GM18867 (cell line): ENCODE measurements around the gene UBA6.
"Not testable (repeated sequence)": the region's sequence is repeated elsewhere in the genome, so short reads cannot be mapped to it uniquely, and the experiment has no call there.

Experiments
- ATAC-seq: cut with Tn5 transposase; IDR thresholded peaks from one replicate; pipeline ENCODE4 v1.9.1; 2021; ENCODE audit warnings: mild to moderate bottlenecking, moderate library complexity; ENCODE audit not compliant: unreplicated experiment

The UBA6 gene

GRCh38 chr4:67674098-67674497 is 26.9 kb downstream of the UBA6 start:
- ATAC-seq = no peak

- ATAC-seq = no peak
Measured at GRCh38 chr4:67668315-67668714, 32.6 kb downstream of the UBA6 start.

GRCh38 chr4:67660418-67660817 is 40.5 kb downstream of the UBA6 start:
- no peak for ATAC-seq

GRCh38 chr4:67659065-67659464 is 41.9 kb downstream of the UBA6 start:
- no peak for ATAC-seq

GRCh38 chr4:67658302-67658701 is 42.7 kb downstream of the UBA6 start:
- no peak for ATAC-seq

- no peak for ATAC-seq
Measured at GRCh38 chr4:67651536-67651935, 49.4 kb downstream of the UBA6 start.

- ATAC-seq = no peak
Measured at GRCh38 chr4:67638136-67638535, 62.8 kb downstream of the UBA6 start.

GRCh38 chr4:67636978-67637377 is 64.0 kb downstream of the UBA6 start:
- not testable (repeated sequence) for ATAC-seq

- no peak for ATAC-seq
Measured at GRCh38 chr4:67635331-67635730, 65.6 kb downstream of the UBA6 start.

GRCh38 chr4:67634741-67635140 is 66.2 kb downstream of the UBA6 start:
- no peak for ATAC-seq

- no peak for ATAC-seq
Measured at GRCh38 chr4:67632492-67632891, 68.5 kb downstream of the UBA6 start.

GRCh38 chr4:67624939-67625338 is 76.0 kb downstream of the UBA6 start:
- no peak for ATAC-seq

GRCh38 chr4:67616478-67616877 is 84.5 kb downstream of the UBA6 start:
- ATAC-seq = no peak

- ATAC-seq = no peak
Measured at GRCh38 chr4:67615119-67615518, 85.8 kb downstream of the UBA6 start.

- ATAC-seq = no peak
Measured at GRCh38 chr4:67614186-67614585, 86.8 kb downstream of the UBA6 start.

- ATAC-seq = no peak
Measured at GRCh38 chr4:67608027-67608426, 92.9 kb downstream of the UBA6 start.

- no peak for ATAC-seq
Measured at GRCh38 chr4:67604749-67605148, 96.2 kb downstream of the UBA6 start.

GRCh38 chr4:67604029-67604381 is 97.0 kb downstream of the UBA6 start:
- ATAC-seq = no peak

- ATAC-seq = no peak
Measured at GRCh38 chr4:67603310-67604028, 97.5 kb downstream of the UBA6 start.

- no peak for ATAC-seq
Measured at GRCh38 chr4:67593741-67594175, 107.2 kb downstream of the UBA6 start.

GRCh38 chr4:67587156-67587555 is 113.8 kb downstream of the UBA6 start:
- ATAC-seq = no peak

- ATAC-seq = no peak
Measured at GRCh38 chr4:67584496-67584895, 116.5 kb downstream of the UBA6 start.

- ATAC-seq = no peak
Measured at GRCh38 chr4:67581913-67582312, 119.0 kb downstream of the UBA6 start.
